Measurements from ENCODE around the gene POU3F4.

POU3F4 gene
- total RNA-seq, result 0 reads per million in 9 experiments

DNA sequence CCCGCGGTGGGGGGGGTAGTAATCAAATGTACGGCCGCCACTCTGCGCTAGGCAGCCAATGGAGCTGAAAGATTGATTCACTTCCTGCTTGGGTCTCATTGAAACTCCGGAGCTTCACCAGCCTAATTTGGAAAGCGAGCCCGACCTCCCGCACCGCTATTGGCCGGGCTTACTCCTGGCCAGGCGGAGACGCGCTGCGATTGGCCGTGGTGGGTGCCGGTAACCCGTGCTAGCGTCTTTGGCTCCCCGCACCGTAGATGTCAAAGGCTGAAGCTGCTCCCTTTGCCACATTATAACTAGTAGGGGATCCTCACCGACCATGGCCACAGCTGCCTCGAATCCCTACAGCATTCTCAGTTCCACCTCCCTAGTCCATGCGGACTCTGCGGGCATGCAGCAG lies at the start of gene POU3F4:
Gene POU3F4, plus strand, starts transcription at position 285 of the 400 bp plus-strand sequence. Its CDS starts 35 bp downstream, at position 320.
- Mint-ChIP-seq H3K27me3 (peaks cover 41 to 65% of the 10 kb centered on the region in 2 donors), H3K9me3 (peaks cover 1 to 6% of the 10 kb centered on the region in 2 donors), H3K4me3 (no peak within 1 kb of the TSS), H3K36me3 (ENCODE audit: insufficient read depth) (no peaks in the 10 kb centered on the region), H3K4me1 (ENCODE audit: low read depth in 2 of 2) (peaks cover 3 to 4% of the 10 kb centered on the region in 2 donors), H3K27ac (no peak within 1 kb of the TSS)
- DNase-seq, result no peak
- no peak for ATAC-seq (replicated peaks)

DNA sequence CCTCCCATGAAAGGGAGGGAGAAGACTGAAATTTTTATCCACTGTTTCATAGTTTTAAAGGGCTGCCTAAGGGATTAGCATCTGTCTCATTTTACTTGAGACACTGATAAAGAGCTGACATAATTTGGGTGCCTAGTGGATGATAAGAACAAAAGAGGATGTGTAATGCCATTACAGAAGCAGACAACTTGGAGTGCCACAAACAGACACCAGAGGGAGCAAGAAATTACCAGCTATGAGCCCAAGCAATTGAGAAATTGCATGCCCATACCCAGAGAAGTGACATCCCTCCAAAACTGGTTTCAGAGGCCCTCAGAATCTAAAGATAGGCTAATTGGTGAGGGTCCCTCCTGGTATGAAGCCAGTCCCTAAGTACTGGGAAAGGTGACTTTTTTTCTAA lies 38.5 kb upstream of the POU3F4 start:
- H3K4me3 Mint-ChIP-seq, result no peak overlapping the region
- no peak for DNase-seq
- no peaks in the 10 kb centered on the region for H3K27me3 Mint-ChIP-seq
- no peaks in the 10 kb centered on the region for H3K4me1 Mint-ChIP-seq (ENCODE audit: low read depth in 2 of 2)
- H3K27ac Mint-ChIP-seq, result no peak overlapping the region
- no peaks in the 10 kb centered on the region for H3K36me3 Mint-ChIP-seq (ENCODE audit: insufficient read depth)
- H3K9me3 Mint-ChIP-seq, result peaks cover 0 to 1% of the 10 kb centered on the region in 2 donors
- no peak for ATAC-seq (replicated peaks)

DNA sequence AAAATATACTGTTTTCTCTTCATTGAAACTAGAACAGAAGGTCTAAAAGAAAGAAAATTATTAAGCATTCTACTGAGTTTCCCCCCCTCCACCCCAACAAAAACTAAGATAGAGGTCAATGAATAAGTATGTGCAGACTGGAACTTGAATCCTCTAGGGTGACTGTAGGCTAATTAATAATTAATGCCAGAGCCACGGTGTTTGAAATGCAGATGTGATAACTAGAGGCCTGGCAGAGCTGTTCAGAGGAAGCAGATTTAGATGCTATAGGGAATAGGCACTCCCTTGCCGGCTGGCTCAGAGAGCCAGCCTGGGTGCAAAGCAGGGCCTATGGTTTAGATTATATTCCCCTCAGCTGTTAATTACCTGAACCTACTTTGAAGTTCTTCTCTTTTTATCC lies 12.2 kb upstream of the POU3F4 start:
- no peak overlapping the region for H3K4me3 Mint-ChIP-seq
- H3K27me3 Mint-ChIP-seq, result no peaks in the 10 kb centered on the region
- DNase-seq (no peak), ATAC-seq (replicated peaks) (no peak)
- no peaks in the 10 kb centered on the region for H3K36me3 Mint-ChIP-seq (ENCODE audit: insufficient read depth)
- no peak overlapping the region for H3K27ac Mint-ChIP-seq
- no peaks in the 10 kb centered on the region for H3K9me3 Mint-ChIP-seq
- no peaks in the 10 kb centered on the region for H3K4me1 Mint-ChIP-seq (ENCODE audit: low read depth in 2 of 2)

DNA sequence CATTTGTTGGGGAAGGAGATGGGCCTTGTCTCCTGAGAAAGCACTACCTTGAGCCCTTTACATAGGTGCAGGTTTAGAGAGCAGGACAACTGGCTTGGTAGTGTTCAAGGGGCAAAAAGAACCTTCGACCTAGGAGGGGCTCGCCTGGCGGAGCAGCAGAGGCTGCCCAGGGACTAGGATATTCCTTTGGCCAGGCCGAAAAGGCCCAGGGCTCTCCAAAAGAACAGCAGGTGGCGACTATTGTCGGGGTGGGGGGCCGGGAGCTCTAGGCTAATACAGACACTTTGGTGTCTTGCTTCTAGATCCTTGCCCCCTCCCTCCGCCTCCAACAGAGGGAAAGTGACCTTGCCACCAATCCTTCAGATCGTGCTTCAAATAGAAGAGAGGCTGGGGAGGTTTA lies 7.1 kb upstream of the POU3F4 start:
- Mint-ChIP-seq H3K9me3 (no peaks in the 10 kb centered on the region), H3K27me3 (peaks cover 7 to 19% of the 10 kb centered on the region in 2 donors)

DNA sequence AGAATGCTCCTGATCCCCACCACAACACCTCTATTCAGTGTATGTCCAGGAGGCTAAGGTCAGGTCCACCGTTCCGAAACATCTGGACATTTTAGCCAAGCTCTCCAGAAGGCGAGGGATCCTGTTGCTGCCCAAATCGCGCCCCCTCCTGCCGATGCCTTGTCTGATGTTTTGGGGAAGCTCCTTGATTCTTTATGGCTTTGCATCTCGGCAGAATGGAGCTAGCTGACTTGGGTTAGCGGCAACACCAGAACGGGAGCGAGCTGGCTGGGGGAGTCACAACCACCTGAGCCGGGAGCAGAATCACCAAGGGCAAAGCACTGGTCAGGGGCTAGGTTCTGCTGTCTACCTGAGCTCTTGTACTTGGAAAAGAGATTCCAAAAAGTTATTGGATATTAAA lies 6.6 kb upstream of the POU3F4 start:
- ATAC-seq (replicated peaks) (no peak), DNase-seq (no peak)
- Mint-ChIP-seq H3K36me3 (ENCODE audit: insufficient read depth) (no peaks in the 10 kb centered on the region), H3K27ac (no peak overlapping the region), H3K27me3 (peaks cover 7 to 19% of the 10 kb centered on the region in 2 donors), H3K4me3 (no peak overlapping the region), H3K4me1 (ENCODE audit: low read depth in 2 of 2) (no peaks in the 10 kb centered on the region), H3K9me3 (no peaks in the 10 kb centered on the region)

More for the DNA sequence above, 7.1 kb upstream of the POU3F4 start:
- Mint-ChIP-seq H3K36me3 (ENCODE audit: insufficient read depth) (no peaks in the 10 kb centered on the region), H3K4me3 (no peak overlapping the region), H3K27ac (no peak overlapping the region), H3K4me1 (ENCODE audit: low read depth in 2 of 2) (no peaks in the 10 kb centered on the region)
- ATAC-seq (replicated peaks), result no peak
- DNase-seq, result no peak

DNA sequence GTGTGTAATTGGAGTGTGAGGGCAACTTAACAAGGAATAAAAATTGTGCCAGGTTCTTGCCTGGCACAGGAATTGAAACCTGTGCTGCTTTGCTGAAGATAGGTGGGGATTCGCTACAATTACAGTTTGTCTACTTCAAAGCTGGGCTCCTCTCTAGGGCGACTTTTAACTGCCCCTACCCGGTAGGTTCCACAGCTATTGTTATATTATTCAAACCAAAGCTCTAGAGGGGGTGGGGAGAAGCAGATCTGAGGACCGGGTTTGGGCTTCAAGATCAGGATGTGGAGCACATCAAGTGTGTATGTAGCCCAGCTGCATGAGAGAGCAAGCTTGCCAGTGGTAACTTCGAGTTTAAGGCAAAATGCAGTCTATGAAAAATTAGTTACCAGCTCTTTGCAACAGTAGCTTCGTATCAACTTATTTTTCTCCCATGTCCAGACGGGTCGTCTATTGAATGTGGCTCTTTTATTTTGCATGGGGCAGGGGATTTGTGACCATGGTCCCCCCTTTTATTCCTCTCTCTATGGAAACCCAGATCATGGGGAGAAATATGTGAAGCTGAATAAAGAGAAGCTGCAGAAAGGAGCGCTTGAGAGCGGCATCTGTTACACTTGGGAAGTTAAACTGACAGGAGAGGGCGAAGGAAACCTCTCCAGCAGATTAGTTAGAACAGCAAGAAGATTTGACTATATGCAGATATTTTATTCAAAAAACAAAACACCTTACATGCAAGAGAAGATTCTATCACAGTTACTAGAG lies 3.2 kb upstream of the POU3F4 start:
- no peak for ATAC-seq (replicated peaks)
- Mint-ChIP-seq H3K4me3 (no peak overlapping the region), H3K27ac (no peak overlapping the region), H3K9me3 (peaks cover 0 to 1% of the 10 kb centered on the region in 2 donors), H3K36me3 (ENCODE audit: insufficient read depth) (no peaks in the 10 kb centered on the region), H3K4me1 (ENCODE audit: low read depth in 2 of 2) (peaks cover 1 to 3% of the 10 kb centered on the region in 2 donors), H3K27me3 (peaks cover 35 to 49% of the 10 kb centered on the region in 2 donors)
- no peak for DNase-seq

DNA sequence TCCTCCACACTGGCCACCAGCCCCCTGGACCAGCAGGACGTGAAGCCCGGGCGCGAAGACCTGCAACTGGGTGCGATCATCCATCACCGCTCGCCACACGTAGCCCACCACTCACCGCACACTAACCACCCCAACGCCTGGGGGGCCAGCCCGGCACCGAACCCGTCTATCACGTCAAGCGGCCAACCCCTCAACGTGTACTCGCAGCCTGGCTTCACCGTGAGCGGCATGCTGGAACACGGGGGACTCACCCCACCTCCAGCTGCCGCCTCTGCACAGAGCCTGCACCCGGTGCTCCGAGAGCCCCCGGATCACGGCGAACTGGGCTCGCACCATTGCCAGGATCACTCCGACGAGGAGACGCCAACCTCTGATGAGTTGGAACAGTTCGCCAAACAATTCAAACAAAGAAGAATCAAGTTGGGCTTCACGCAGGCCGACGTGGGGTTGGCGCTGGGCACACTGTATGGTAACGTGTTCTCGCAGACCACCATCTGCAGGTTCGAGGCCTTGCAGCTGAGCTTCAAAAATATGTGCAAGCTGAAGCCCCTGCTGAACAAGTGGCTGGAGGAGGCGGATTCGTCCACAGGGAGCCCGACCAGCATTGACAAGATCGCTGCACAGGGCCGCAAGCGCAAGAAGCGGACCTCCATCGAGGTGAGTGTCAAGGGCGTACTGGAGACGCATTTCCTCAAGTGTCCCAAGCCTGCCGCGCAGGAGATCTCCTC lies 600 bp downstream of the POU3F4 start:
- H3K27ac Mint-ChIP-seq, result no peak overlapping the region
- H3K4me3 Mint-ChIP-seq, result no peak overlapping the region
- ATAC-seq (replicated peaks) (no peak), DNase-seq (no peak)
- H3K4me1 Mint-ChIP-seq (ENCODE audit: low read depth in 2 of 2), result peaks cover 3 to 4% of the 10 kb centered on the region in 2 donors
- H3K36me3 Mint-ChIP-seq (ENCODE audit: insufficient read depth), result no peaks in the 10 kb centered on the region
- peaks cover 1 to 6% of the 10 kb centered on the region in 2 donors for H3K9me3 Mint-ChIP-seq
- H3K27me3 Mint-ChIP-seq, result peaks cover 41 to 65% of the 10 kb centered on the region in 2 donors

DNA sequence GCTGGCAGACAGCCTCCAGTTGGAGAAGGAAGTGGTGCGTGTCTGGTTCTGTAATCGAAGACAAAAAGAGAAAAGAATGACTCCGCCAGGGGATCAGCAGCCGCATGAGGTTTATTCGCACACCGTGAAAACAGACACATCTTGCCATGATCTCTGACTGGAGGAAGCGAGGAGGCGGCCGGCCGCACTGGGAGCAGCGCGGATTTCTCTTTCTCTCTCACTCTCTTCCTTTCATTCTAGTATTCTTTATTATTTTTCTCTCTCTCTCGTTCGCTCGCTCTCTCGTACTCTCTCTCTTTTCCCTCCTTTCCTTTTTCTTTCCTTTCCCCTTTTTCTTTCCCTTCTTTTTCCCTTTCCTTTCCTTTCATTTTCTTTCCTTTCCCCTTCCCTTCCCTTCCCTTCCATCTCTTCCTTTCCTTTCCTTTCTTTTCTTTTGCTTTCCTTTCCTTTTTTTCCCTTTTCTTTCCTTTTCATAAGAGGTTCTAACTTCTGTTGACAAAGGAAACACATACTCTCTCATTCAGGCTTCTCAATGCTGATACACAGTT lies 1.2 kb downstream of the POU3F4 start:
- ATAC-seq (replicated peaks) (no peak), DNase-seq (no peak)
- Mint-ChIP-seq H3K4me3 (peak overlapping the region in 1 of 2 donors; percentile 32), H3K36me3 (ENCODE audit: insufficient read depth) (no peaks in the 10 kb centered on the region), H3K9me3 (peaks cover 1 to 6% of the 10 kb centered on the region in 2 donors), H3K4me1 (ENCODE audit: low read depth in 2 of 2) (peaks cover 3 to 4% of the 10 kb centered on the region in 2 donors), H3K27me3 (peaks cover 41 to 59% of the 10 kb centered on the region in 2 donors), H3K27ac (no peak overlapping the region)

DNA sequence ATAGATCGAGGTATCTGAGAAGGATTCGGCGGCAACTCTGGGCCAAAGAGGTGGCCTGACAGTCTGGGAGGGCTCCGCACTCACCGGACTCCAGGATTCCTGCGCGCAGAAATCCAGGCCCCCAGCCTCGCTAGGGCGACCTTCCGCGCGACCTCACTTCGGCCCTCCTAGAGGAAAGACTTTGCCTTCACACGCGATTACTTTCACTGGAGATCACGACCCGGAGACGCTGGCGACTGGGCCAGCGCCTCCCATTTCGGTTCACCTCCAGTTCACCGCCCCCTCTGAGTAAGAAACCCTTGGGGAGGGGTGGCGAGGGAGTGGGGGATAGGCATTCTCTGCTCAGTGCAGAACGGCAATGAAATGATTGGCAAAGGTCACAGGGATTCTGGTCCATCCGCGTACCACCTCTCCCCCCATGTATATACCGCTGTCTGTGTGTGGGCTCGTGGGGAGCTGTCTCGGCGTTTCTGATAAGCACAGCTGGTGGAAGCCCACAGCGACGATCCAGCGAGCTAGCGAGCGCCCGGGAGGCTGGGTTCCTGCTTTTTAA lies 2.5 kb downstream of the POU3F4 start:
- ATAC-seq (replicated peaks), result no peak
- Mint-ChIP-seq H3K4me3 (no peak overlapping the region), H3K4me1 (ENCODE audit: low read depth in 2 of 2) (peaks cover 3 to 4% of the 10 kb centered on the region in 2 donors), H3K27ac (no peak overlapping the region), H3K36me3 (ENCODE audit: insufficient read depth) (peaks cover 3% of the 10 kb centered on the region), H3K9me3 (peaks cover 1 to 6% of the 10 kb centered on the region in 2 donors), H3K27me3 (peaks cover 41 to 56% of the 10 kb centered on the region in 2 donors)
- DNase-seq, result no peak

DNA sequence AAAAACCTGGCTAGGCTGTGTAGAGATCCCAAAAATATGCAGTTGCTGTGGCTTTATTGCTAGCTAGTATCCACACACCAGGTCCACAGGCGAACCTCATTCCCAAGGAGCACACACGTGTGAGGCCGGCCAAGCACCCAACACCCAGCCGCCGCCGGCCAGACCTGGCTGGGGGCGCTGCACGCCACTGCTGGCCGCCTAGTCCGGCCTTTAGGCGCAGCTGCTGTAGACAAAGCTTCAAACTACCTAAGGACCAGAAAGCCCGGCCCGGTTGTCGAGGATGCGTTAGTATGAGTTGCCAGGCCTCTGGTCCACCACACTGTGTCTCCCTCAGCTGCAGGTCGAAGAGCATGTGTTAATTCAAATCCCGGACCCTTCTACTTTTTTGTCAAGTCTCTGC lies 3.1 kb downstream of the POU3F4 start:
- peaks cover 3 to 4% of the 10 kb centered on the region in 2 donors for H3K4me1 Mint-ChIP-seq (ENCODE audit: low read depth in 2 of 2)
- H3K9me3 Mint-ChIP-seq, result peaks cover 1 to 6% of the 10 kb centered on the region in 2 donors
- H3K27ac Mint-ChIP-seq, result no peak overlapping the region
- H3K36me3 Mint-ChIP-seq (ENCODE audit: insufficient read depth), result peaks cover 3% of the 10 kb centered on the region
- no peak for ATAC-seq (replicated peaks)
- DNase-seq, result no peak
- H3K27me3 Mint-ChIP-seq, result peaks cover 41 to 56% of the 10 kb centered on the region in 2 donors
- no peak overlapping the region for H3K4me3 Mint-ChIP-seq

DNA sequence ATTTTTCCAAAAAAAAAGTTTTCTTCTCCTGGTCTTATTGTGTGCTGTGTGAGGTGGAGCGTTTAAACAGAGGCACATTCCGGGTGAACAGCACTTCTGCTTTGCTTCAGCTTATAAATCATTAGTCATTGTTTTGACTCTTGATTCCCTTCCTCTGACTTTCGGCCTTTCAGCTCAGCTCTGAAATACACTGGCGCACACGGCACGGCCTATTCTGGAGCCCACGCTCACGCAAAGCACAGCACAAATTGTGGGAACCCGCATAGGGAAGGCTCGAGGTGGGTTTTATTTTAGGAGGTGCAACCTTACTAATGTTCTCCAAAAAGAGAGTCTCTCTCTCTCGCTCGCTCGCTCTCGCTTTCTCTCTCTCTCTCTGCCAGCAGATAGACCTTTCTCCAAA lies 4.0 kb downstream of the POU3F4 start:
- Mint-ChIP-seq H3K4me3 (no peak overlapping the region), H3K9me3 (peaks cover 1 to 6% of the 10 kb centered on the region in 2 donors), H3K27me3 (peaks cover 38 to 53% of the 10 kb centered on the region in 2 donors), H3K36me3 (ENCODE audit: insufficient read depth) (peaks cover 3% of the 10 kb centered on the region), H3K27ac (no peak overlapping the region), H3K4me1 (ENCODE audit: low read depth in 2 of 2) (peaks cover 3 to 4% of the 10 kb centered on the region in 2 donors)
- DNase-seq, result no peak
- ATAC-seq (replicated peaks), result no peak

DNA sequence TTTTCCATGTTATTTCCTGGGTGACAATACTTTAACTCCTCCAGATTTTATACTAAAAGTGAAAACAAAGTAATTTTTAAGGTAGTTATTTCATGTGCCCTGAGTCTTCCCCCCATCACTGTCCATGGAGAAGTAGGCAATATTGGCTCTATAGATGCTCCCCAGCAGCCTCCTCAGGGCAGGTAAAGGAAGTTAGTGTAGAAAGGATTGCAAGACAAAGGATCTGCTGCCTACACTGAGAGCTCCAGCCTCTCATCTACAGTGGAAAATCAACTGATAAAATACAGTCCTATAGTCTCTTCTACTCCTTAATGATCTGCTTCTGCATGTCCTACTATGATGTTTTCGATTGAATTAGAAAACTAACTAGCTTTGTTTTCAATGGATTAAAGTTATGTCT lies 8.5 kb downstream of the POU3F4 start:
- peaks cover 3% of the 10 kb centered on the region for H3K36me3 Mint-ChIP-seq (ENCODE audit: insufficient read depth)

DNA sequence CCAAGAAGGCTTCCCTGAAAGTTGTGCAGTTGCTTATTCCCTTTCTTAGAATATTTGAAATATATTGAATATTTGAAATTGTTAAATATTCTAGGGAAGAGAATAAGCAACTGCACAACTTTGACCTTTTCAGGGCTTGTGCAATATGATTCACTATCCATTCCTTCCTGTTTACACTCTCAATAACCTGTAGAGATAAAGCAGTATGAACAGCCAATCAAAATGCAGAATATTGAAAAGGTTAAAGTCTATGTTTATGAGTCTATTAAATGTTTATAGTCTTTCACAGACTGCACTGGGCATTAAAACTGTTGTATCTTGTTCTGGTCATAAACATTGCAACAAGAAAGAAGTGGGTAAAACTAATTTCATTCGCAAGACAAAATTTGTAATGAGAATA lies 13.8 kb downstream of the POU3F4 start:
- no peaks in the 10 kb centered on the region for H3K36me3 Mint-ChIP-seq (ENCODE audit: insufficient read depth)
- H3K4me3 Mint-ChIP-seq, result no peak overlapping the region
- H3K4me1 Mint-ChIP-seq (ENCODE audit: low read depth in 2 of 2), result no peaks in the 10 kb centered on the region
- H3K27ac Mint-ChIP-seq, result no peak overlapping the region
- H3K9me3 Mint-ChIP-seq, result no peaks in the 10 kb centered on the region
- no peak for ATAC-seq (replicated peaks)
- no peaks in the 10 kb centered on the region for H3K27me3 Mint-ChIP-seq
- no peak for DNase-seq

More for the DNA sequence above, 8.5 kb downstream of the POU3F4 start:
- DNase-seq (no peak), ATAC-seq (replicated peaks) (no peak)
- peaks cover 0 to 6% of the 10 kb centered on the region in 2 donors for H3K9me3 Mint-ChIP-seq
- no peak overlapping the region for H3K27ac Mint-ChIP-seq
- peaks cover 6 to 9% of the 10 kb centered on the region in 2 donors for H3K27me3 Mint-ChIP-seq
- H3K4me1 Mint-ChIP-seq (ENCODE audit: low read depth in 2 of 2), result peaks cover 0 to 2% of the 10 kb centered on the region in 2 donors
- H3K4me3 Mint-ChIP-seq, result no peak overlapping the region
